ENCODE measurements around the gene TNFAIP8L1. TPM values are rescaled to one million over a fixed set of nuclear protein-coding genes. Genes with fewer than 3 reads are reported as not detected.

Gene TNFAIP8L1
- polyA plus RNA-seq, 1 donor (not counting 4 experiments of a cell fraction or from before 2014, with no cell fraction given) = 4.7 TPM

DNA sequence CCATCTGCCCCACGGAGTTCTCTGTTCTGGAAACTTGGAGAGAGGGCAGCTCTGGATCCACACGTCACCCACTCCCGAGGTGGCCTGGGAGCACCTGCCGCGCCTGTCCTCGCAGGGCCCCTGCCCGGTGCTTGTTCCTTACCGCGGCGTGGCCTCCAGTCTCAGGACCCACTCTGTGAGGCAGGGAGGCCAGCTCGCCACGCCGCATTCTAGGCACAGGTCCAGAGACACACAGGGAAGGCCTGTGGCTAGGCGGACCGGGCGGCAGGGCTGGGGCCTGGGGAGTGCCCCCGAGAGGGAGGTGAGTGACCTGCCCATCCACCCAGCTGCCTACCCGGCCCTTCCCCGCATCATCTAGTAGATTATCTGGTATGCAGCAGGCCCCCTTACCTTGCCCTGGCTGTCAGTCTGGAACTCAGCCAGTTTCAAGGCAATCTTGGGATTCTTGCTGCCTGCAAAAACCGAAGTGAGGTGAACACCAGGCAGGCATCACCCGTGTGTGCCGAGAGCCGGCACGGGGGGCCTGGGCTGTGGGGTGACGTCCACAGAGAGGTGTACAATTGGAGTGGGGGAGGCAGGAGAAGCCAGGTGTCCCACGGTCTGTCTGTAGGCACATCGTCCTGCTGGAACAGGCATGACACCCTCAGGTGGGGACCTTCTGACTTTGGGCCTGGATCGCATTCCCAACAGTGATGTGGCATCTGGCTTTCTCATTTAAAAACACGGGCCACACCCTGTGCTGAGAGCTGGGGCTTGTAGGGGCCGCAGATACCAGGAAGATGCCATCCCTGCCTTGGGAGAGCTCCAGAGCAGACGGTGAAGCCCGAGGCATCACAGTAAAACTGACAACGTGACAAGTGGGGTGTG lies 60.7 kb downstream of the TNFAIP8L1 start:
- Histone ChIP-seq H3K27me3 (ENCODE audit: control insufficient read depth, extremely low read depth, insufficient read depth, low read length) (no peaks in the 10 kb centered on the region), H3K9me3 (ENCODE audit: control insufficient read depth, low read depth, low read length) (no peaks in the 10 kb centered on the region), H3K79me2 (ENCODE audit: control insufficient read depth, insufficient read depth, low read length) (no peaks in the 10 kb centered on the region), H3K36me3 (ENCODE audit: control insufficient read depth in 2 of 2, extremely low read depth in 1 of 2, insufficient read depth in 2 of 2, low read length in 2 of 2) (peaks cover 43 to 59% of the 10 kb centered on the region in 2 experiments), H3K9ac (ENCODE audit: control insufficient read depth, extremely low read depth, insufficient read depth, low read length) (peak overlapping the region; percentile 50), H3K27ac (ENCODE audit: control insufficient read depth, insufficient read depth, low read length) (peak overlapping the region; percentile 64), H4K20me1 (ENCODE audit: control insufficient read depth, extremely low read depth, insufficient read depth, low read length) (no peaks in the 10 kb centered on the region), H3K4me1 (ENCODE audit: control insufficient read depth, extremely low read depth, insufficient read depth, low read length) (peaks cover 57% of the 10 kb centered on the region), H2AFZ (ENCODE audit: control insufficient read depth, low read length) (no peak overlapping the region), H3K4me3 (ENCODE audit: control insufficient read depth in 2 of 3, extremely low read depth in 1 of 3, insufficient read depth in 2 of 3, low read depth in 1 of 3, low read length in 3 of 3) (no peak overlapping the region), H3K4me2 (ENCODE audit: control insufficient read depth, extremely low read depth, insufficient read depth, low read depth, low read length) (peak overlapping the region; percentile 32), H3K9me1 (ENCODE audit: control insufficient read depth, extremely low read depth, insufficient read depth, low read length) (no peaks in the 10 kb centered on the region)
- dilution Hi-C loops (cut with MboI; ENCODE audit: extremely low pct_ligation_motif_present, low sequenced_read_pairs) = no loop called here
- FAIRE-seq = peak; percentile 73
- no peak for DNase-seq (ENCODE audit: low read depth, low spot score)
- TF ChIP-seq, protein P1, sequence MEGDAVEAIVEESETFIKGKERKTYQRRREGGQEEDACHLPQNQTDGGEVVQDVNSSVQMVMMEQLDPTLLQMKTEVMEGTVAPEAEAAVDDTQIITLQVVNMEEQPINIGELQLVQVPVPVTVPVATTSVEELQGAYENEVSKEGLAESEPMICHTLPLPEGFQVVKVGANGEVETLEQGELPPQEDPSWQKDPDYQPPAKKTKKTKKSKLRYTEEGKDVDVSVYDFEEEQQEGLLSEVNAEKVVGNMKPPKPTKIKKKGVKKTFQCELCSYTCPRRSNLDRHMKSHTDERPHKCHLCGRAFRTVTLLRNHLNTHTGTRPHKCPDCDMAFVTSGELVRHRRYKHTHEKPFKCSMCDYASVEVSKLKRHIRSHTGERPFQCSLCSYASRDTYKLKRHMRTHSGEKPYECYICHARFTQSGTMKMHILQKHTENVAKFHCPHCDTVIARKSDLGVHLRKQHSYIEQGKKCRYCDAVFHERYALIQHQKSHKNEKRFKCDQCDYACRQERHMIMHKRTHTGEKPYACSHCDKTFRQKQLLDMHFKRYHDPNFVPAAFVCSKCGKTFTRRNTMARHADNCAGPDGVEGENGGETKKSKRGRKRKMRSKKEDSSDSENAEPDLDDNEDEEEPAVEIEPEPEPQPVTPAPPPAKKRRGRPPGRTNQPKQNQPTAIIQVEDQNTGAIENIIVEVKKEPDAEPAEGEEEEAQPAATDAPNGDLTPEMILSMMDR (optimal IDR thresholded peaks at IDR 0.05 in 1 of 3, IDR thresholded peaks at IDR 0.05 in 1 of 3, conservative IDR thresholded peaks at IDR 0.05 in 1 of 3; ENCODE audit: extremely low read depth in 1 of 3, insufficient read depth in 2 of 3, low read length in 3 of 3) = no peak
- no peak for TF ChIP-seq EZH2 (IDR thresholded peaks at IDR 0.05; ENCODE audit: low read length)

DNA sequence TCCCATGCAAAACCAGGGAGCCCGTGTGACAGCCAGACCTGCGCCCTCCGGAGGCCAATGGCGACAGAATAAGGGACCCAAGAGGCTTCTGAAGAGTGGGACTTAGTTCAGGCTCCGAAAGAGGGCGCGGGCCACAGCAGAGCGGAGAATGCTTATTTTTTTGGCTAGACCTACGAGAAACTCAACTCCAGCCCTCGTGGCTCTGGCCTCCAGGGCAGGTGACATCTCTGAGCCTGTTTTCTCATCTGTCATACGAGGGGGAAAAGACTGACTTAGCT lies 61.3 kb downstream of the TNFAIP8L1 start:
- Histone ChIP-seq H3K36me3 (ENCODE audit: control insufficient read depth in 2 of 2, extremely low read depth in 1 of 2, insufficient read depth in 2 of 2, low read length in 2 of 2) (peaks cover 43 to 59% of the 10 kb centered on the region in 2 experiments), H3K9me3 (ENCODE audit: control insufficient read depth, low read depth, low read length) (no peaks in the 10 kb centered on the region), H3K27ac (ENCODE audit: control insufficient read depth, insufficient read depth, low read length) (peak overlapping the region; percentile 64), H4K20me1 (ENCODE audit: control insufficient read depth, extremely low read depth, insufficient read depth, low read length) (no peaks in the 10 kb centered on the region), H3K4me1 (ENCODE audit: control insufficient read depth, extremely low read depth, insufficient read depth, low read length) (peaks cover 52% of the 10 kb centered on the region), H3K4me3 (ENCODE audit: control insufficient read depth in 2 of 3, extremely low read depth in 1 of 3, insufficient read depth in 2 of 3, low read depth in 1 of 3, low read length in 3 of 3) (no peak overlapping the region), H3K79me2 (ENCODE audit: control insufficient read depth, insufficient read depth, low read length) (no peaks in the 10 kb centered on the region), H2AFZ (ENCODE audit: control insufficient read depth, low read length) (no peak overlapping the region), H3K4me2 (ENCODE audit: control insufficient read depth, extremely low read depth, insufficient read depth, low read depth, low read length) (peak overlapping the region; percentile 32), H3K9ac (ENCODE audit: control insufficient read depth, extremely low read depth, insufficient read depth, low read length) (peak overlapping the region; percentile 50), H3K27me3 (ENCODE audit: control insufficient read depth, extremely low read depth, insufficient read depth, low read length) (no peaks in the 10 kb centered on the region), H3K9me1 (ENCODE audit: control insufficient read depth, extremely low read depth, insufficient read depth, low read length) (no peaks in the 10 kb centered on the region)
- FAIRE-seq = no peak
- no peak for TF ChIP-seq EZH2 (IDR thresholded peaks at IDR 0.05; ENCODE audit: low read length)
- TF ChIP-seq, protein P1 (optimal IDR thresholded peaks at IDR 0.05 in 1 of 3, IDR thresholded peaks at IDR 0.05 in 1 of 3, conservative IDR thresholded peaks at IDR 0.05 in 1 of 3; ENCODE audit: extremely low read depth in 1 of 3, insufficient read depth in 2 of 3, low read length in 3 of 3) = peak in 1 of 3 experiments; percentile 19
- dilution Hi-C loops (cut with MboI; ENCODE audit: extremely low pct_ligation_motif_present, low sequenced_read_pairs) = no loop called here
- DNase-seq (ENCODE audit: low read depth, low spot score) = no peak

Measured in keratinocyte (primary cell).